Suprapubic skin (tissue), 3 donors: ENCODE data around the gene MAPK4.

Experiments
- CTCF ChIP-seq, 2 donors: fragments of 200-600 bp in 1 of 2; fragments of 450-650 bp in 1 of 2; sonication (generic) in 1 of 2; IDR thresholded peaks; one replicate each; pipeline ENCODE4 v1.5.1; 2016 to 2019; ENCODE audit warnings: antibody characterized with exemption in 2 of 2, mild to moderate bottlenecking in 1 of 2, moderate library complexity in 1 of 2
- POLR2AphosphoS5 ChIP-seq, 3 donors: sonication (generic); formaldehyde crosslinking; IDR thresholded peaks; one replicate each; pipeline ENCODE4 v1.6.1; 2017; ENCODE audit warnings: antibody characterized with exemption in 3 of 3

- no peak for TF ChIP-seq CTCF (IDR thresholded peaks at IDR 0.05)
- TF ChIP-seq POLR2AphosphoS5 (IDR thresholded peaks at IDR 0.05): no peak
These were observed 73.1 kb downstream of the MAPK4 start for GRCh38 chr18:50632895-50633515.
